ENCODE measurements around the gene IFNGR2. TPM values are rescaled to one million over a fixed set of nuclear protein-coding genes. Genes with fewer than 3 reads are reported as not detected.

Gene IFNGR2
- total RNA-seq, 1 donor from 2014 or later = 85.6 TPM

GRCh38 chr21:33479679-33480480 lies 76.7 kb downstream of the IFNGR2 start, which contains the start of gene TMEM50B:
TSS of gene TMEM50B (minus strand) at chr21:33479974. CDS start at chr21:33468885, 11,089 bp downstream.
- peak; percentile 41 for DNase-seq (ENCODE audit: extremely low read depth, low read depth, low spot score)

- no peak for DNase-seq (ENCODE audit: extremely low read depth, low read depth, low spot score)
Measured at GRCh38 chr21:33480481-33481103, 77.4 kb downstream of the IFNGR2 start.

GRCh38 chr21:33481314-33481943 lies 78.2 kb downstream of the IFNGR2 start:
- DNase-seq (ENCODE audit: extremely low read depth, low read depth, low spot score) = no peak

Other genes starting within 250 kb of the IFNGR2 start
- gene IFNAR2, start 173.5 kb upstream of the IFNGR2 start, total RNA-seq = 19.5 and 20.3 TPM in 2 replicates
- gene IL10RB, start 137.0 kb upstream of the IFNGR2 start, total RNA-seq = 48.8 and 49.8 TPM in 2 replicates
- gene IFNAR1, start 78.4 kb upstream of the IFNGR2 start, total RNA-seq = 39.6 and 47.9 TPM in 2 replicates
- gene TMEM50B, start 76.6 kb downstream of the IFNGR2 start, total RNA-seq = 26.7 and 43.2 TPM in 2 replicates
- gene DNAJC28, start 88.3 kb downstream of the IFNGR2 start, total RNA-seq = 0.24 and 1.8 TPM in 2 replicates
- 52.3 and 89.7 TPM in 2 replicates for gene GART, start 138.7 kb downstream of the IFNGR2 start, total RNA-seq
- gene SON, start 139.6 kb downstream of the IFNGR2 start, total RNA-seq = 162 and 208 TPM in 2 replicates
- gene DONSON, start 185.3 kb downstream of the IFNGR2 start, total RNA-seq = 13.0 and 17.7 TPM in 2 replicates
- 22.3 and 27.8 TPM in 2 replicates for gene CRYZL1, start 238.3 kb downstream of the IFNGR2 start, total RNA-seq
- gene ITSN1, start 239.1 kb downstream of the IFNGR2 start, total RNA-seq = 44.3 and 47.9 TPM in 2 replicates